GOT3 (cell line): Measurements from ENCODE around the gene BBS1.

Source experiments
- DNase-seq: peaks from one replicate; lab custom pipeline; 2025; ENCODE audit warnings: mixed read lengths; lab: John Stamatoyannopoulos, UW

The BBS1 gene

GRCh38 chr11:66477263-66478201, 32.9 kb upstream of the BBS1 start:
- DNase-seq, result no peak

GRCh38 chr11:66478729-66479393, 31.6 kb upstream of the BBS1 start:
- DNase-seq, result no peak

GRCh38 chr11:66479394-66480116, 30.9 kb upstream of the BBS1 start:
- DNase-seq, result no peak

- peak; percentile 95 for DNase-seq
Observed at GRCh38 chr11:66480117-66480938, 30.1 kb upstream of the BBS1 start, which contains the start of gene DPP3. Gene DPP3, plus strand, starts transcription at chr11:66480434. Its CDS starts 1,767 bp downstream, at chr11:66482201.

- no peak for DNase-seq
Observed at GRCh38 chr11:66484806-66485380, 25.5 kb upstream of the BBS1 start.

- no peak for DNase-seq
Observed at GRCh38 chr11:66488957-66489356, 21.5 kb upstream of the BBS1 start.

- DNase-seq, result no peak
Observed at GRCh38 chr11:66489636-66490035, 20.8 kb upstream of the BBS1 start.

GRCh38 chr11:66491315-66491935, 19.0 kb upstream of the BBS1 start:
- no peak for DNase-seq

GRCh38 chr11:66492161-66492865, 18.1 kb upstream of the BBS1 start:
- no peak for DNase-seq

GRCh38 chr11:66493130-66493529, 17.3 kb upstream of the BBS1 start:
- no peak for DNase-seq

- DNase-seq, result no peak
Observed at GRCh38 chr11:66494458-66494857, 16.0 kb upstream of the BBS1 start.

- DNase-seq, result no peak
Observed at GRCh38 chr11:66494935-66495334, 15.5 kb upstream of the BBS1 start.

GRCh38 chr11:66495401-66495854, 15.0 kb upstream of the BBS1 start:
- DNase-seq, result no peak

GRCh38 chr11:66497206-66497605, 13.2 kb upstream of the BBS1 start:
- no peak for DNase-seq

- DNase-seq, result no peak
Observed at GRCh38 chr11:66498506-66498905, 11.9 kb upstream of the BBS1 start.

GRCh38 chr11:66505276-66505816, 5.1 kb upstream of the BBS1 start:
- DNase-seq, result no peak

GRCh38 chr11:66509131-66509561, 1.3 kb upstream of the BBS1 start:
- no peak for DNase-seq

GRCh38 chr11:66510990-66511339, 530 bp downstream of the BBS1 start:
- DNase-seq, result no peak

- no peak for DNase-seq
Observed at GRCh38 chr11:66523611-66524010, 13.2 kb downstream of the BBS1 start.
